Heart right ventricle (tissue), 16 donors: ENCODE measurements around the gene TRMT112. TPM values are rescaled to one million over a fixed set of nuclear protein-coding genes. Genes with fewer than 3 reads are reported as not detected.

Source experiments
- ATAC-seq, 8 donors: fragments of 200-7000 bp; cut with Tn5 transposase; one replicate each; pipeline ENCODE4 v1.9.1; 2020; ENCODE audit warnings: mild to moderate bottlenecking in 8 of 8, moderate library complexity in 8 of 8, moderate number of reproducible peaks in 1 of 8
- DNase-seq, 2 donors: peaks; one replicate each; pipeline ENCODE4 v3.0.0-alpha.2; 2020
- H3K27ac ChIP-seq, 10 donors: fragments of 200-600 bp; sonication (generic) in 2 of 10; one replicate each; pipeline versions ENCODE4 v1.5.0 to v1.8.0; 2020 to 2022; ENCODE audit warnings: mild to moderate bottlenecking in 3 of 10
- H3K27me3 ChIP-seq, 7 donors: fragments of 200-600 bp; one replicate each; pipeline ENCODE4 v1.8.0; 2021 to 2022; ENCODE audit warnings: mild to moderate bottlenecking in 2 of 7
- H3K36me3 ChIP-seq, 9 donors: fragments of 200-600 bp; sonication (generic) in 1 of 9; one replicate each; pipeline versions ENCODE4 v1.5.0 to v1.8.0; 2020 to 2022; ENCODE audit warnings: mild to moderate bottlenecking in 2 of 9
- H3K4me1 ChIP-seq, 9 donors: fragments of 200-600 bp; sonication (generic) in 1 of 9; one replicate each; pipeline versions ENCODE4 v1.5.0 to v1.8.0; 2020 to 2022; ENCODE audit warnings: mild to moderate bottlenecking in 4 of 9
- H3K4me3 ChIP-seq, 10 donors: fragments of 200-600 bp; sonication (generic) in 2 of 10; one replicate each; pipeline versions ENCODE4 v1.5.0 to v1.8.0; 2020 to 2022; ENCODE audit warnings: mild to moderate bottlenecking in 7 of 10, moderate library complexity in 2 of 10
- H3K9me3 ChIP-seq, 11 donors: fragments of 200-600 bp in 10 of 11; sonication (generic) in 2 of 11; one replicate each; pipeline versions ENCODE4 v1.5.0 to v1.8.0; 2013 to 2022; ENCODE audit warnings: mild to moderate bottlenecking in 2 of 11, control low read depth in 1 of 11, moderate library complexity in 1 of 11
- CTCF ChIP-seq, 9 donors: fragments of 200-600 bp; sonication (generic) in 2 of 9; IDR thresholded peaks; one replicate each; pipeline versions ENCODE4 v1.5.0 to v1.8.0; 2021 to 2022; ENCODE audit warnings: antibody characterized with exemption in 9 of 9, mild to moderate bottlenecking in 5 of 9, moderate library complexity in 1 of 9
- WGBS, 2 donors: extraction: QIAGEN DNeasy Blood & Tissue Kit; methylation state at CpG; one replicate each; pipeline ENCODE4 v1.1.7; 2013; ENCODE audit warnings: inconsistent platforms in 1 of 2; 5-methylcytosine and 5-hydroxymethylcytosine counted together
- intact Hi-C, 10 donors: fragments of 100-400 bp; cut with DNase I; formaldehyde crosslinking; loops; one replicate each; pipeline versions ENCODE4 v1.11.1 to v1.14.2; 2022
- polyA plus RNA-seq, 2 donors: library from polyadenylated mRNA; stranded (reverse); fragments of 200-250 nt; gene quantifications; one replicate each; pipeline ENCODE4 v1.2.3, GENCODE V29; 2013
- total RNA-seq, 10 donors: library from RNA; stranded (reverse); fragmentation: NEBNext Ultra II Directional in 3 of 10; extraction: Animal tissue kit (Norgen Biotek cat#: 25700) in 3 of 10; gene quantifications; one replicate each; pipeline versions ENCODE4 v1.2.1 to v1.2.4, GENCODE V29; 2021 to 2023
- donor health status: Arrhythmogenic right ventricular cardiomyopathy.
- donor health status: ischemic (EF 13 %, LVEDD 7.1; RV severe dilation, severe dysfunction).
- donor health status: healthy with polysubstance abuse.
- donor health status: DM: no; HTN: yes; CAD: no.
- donor health status: DM: no; HTN: no; CAD: no.
- donor health status: ischemic (EF 25% LVEDD 6.9; RV normal size, moderate dysfunction).
- donor health status: ischemic (EF 25% LVEDD 5.7; RV mildly dilated, moderate dysfunction).
- donor health status: healthy.
- donor health status: DM: yes; HTN: yes; CAD: no.
- donor health status: Ischemic cardiomyopathy.
- donor health status: ischemic (EF 35%, LVEDD 5.7; RV mildly dilated, moderate dysfunction).
- donor health status: nonischemic (EF 11% LVEDD 7.7; RV severe dilation, severe dysfunction).
- donor health status: DM: yes; HTN: yes; CAD: no.
- donor health status: PGD.
- donor health status: ischemic (EF 29% LVEDD 5.4; RV normal size, mild dysfunction).
- donor health status: nonischemic (EF 23%, LVEDD 6.1; RV moderate dilation, normal function).

TRMT112 gene
- total and polyA plus RNA-seq, 12 donors: 68.7 to 208 (median 92.2) TPM

DNA sequence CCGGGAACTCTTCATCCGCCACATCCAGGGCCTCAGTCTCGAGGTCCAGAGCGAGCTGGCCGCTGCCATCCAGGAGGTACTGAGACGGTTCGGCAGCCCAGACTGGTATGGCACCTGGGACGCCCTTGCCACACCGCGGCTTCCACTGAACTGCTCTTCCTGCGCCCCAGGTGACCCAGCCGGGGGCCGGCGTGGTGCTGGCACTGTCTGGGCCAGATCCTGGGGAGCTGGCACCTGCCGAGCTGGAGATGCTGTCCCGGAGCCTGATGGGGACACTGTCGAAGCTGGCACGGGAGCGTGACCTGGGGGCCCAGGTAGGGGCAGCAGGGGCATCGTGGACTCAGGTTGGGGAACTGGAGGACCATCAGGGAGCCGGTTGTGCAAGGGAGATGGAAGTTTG, 24.1 kb upstream of the TRMT112 start:
- intact Hi-C loops: no loop called here
- ATAC-seq (peak in 1 of 8 donors; percentile 2), DNase-seq (no peak)
- Histone ChIP-seq H3K4me3 (peak overlapping the region in 1 of 10 donors; percentile 56), H3K4me1 (peaks cover 5 to 31% (median 11%) of the 10 kb centered on the region in 9 donors), H3K9me3 (no peaks in the 10 kb centered on the region), H3K36me3 (peaks cover 0 to 22% (median 0%) of the 10 kb centered on the region in 9 donors), H3K27ac (no peak overlapping the region), H3K27me3 (peaks cover 0 to 2% (median 0%) of the 10 kb centered on the region in 7 donors)
- WGBS, 2 donors: 83% methylated on average over 21 of the region's 21 CpGs
- no peak for TF ChIP-seq CTCF (IDR thresholded peaks at IDR 0.05)

- TF ChIP-seq CTCF (IDR thresholded peaks at IDR 0.05): no peak
- peak in 2 of 8 donors; percentile 23 to 33 for ATAC-seq
- intact Hi-C loops: no loop called here
- H3K4me1 ChIP-seq: peaks cover 5 to 31% (median 11%) of the 10 kb centered on the region in 9 donors
- H3K4me3 ChIP-seq: peak overlapping the region in 5 of 10 donors; percentile 10 to 56 (median 19)
- H3K9me3 ChIP-seq: no peaks in the 10 kb centered on the region
- WGBS, 2 donors: 25 to 32% methylated on average over 33 of the region's 33 CpGs
- H3K36me3 ChIP-seq: peaks cover 0 to 22% (median 0%) of the 10 kb centered on the region in 9 donors
- H3K27me3 ChIP-seq: peaks cover 0 to 2% (median 0%) of the 10 kb centered on the region in 7 donors
- DNase-seq: peak in 1 of 2 donors; percentile 61
- peak overlapping the region in 2 of 10 donors; percentile 44 to 85 for H3K27ac ChIP-seq
Observed at GRCh38 chr11:64340671-64341335, 23.4 kb upstream of the TRMT112 start.

DNA sequence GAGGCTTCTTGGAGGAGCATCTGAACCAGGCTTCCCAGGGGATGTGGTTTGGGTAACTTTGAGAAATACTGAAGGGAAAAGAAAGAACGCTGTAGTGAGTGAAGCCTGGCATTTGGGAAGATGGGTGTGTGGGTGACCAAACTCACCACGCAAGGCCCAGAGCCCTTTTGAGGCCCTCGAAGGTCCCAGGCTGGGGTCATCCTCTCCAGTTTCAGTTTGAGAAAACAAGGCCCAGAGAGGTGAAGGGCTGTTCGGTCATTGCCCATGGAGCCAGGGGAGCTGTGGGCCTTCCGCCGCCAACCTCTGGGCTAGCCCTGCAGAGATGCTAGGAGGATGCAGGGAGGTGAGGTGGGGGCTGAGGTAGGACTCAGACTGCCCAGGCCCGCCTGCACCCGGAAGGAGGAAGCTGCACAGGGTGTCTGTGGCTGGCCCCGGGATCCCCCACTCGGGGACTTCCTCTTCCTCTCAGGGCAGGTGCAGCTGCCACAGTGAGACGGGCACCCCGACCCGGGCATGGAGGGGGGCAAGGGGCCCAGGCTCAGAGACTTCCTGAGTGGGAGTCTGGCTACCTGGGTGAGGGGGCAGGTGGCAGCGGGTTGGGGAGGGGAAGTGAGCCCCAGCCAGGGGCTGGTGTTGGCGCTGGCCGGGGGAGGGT, 22.5 kb upstream of the TRMT112 start, which contains the start of gene CCDC88B:
TSS of gene CCDC88B (plus strand) at position 451 of the 655 bp plus-strand sequence. CDS start at position 514, 63 bp downstream.
- WGBS, 2 donors: 74 to 75% methylated on average over 16 of the region's 16 CpGs
- no peaks in the 10 kb centered on the region for H3K9me3 ChIP-seq
- intact Hi-C loops: no loop called here
- H3K27ac ChIP-seq: peak within 1 kb of the TSS in 2 of 10 donors; percentile 44 to 85
- no peak for TF ChIP-seq CTCF (IDR thresholded peaks at IDR 0.05)
- peaks cover 5 to 39% (median 12%) of the 10 kb centered on the region in 9 donors for H3K4me1 ChIP-seq
- H3K4me3 ChIP-seq: peak within 1 kb of the TSS in 5 of 10 donors; percentile 10 to 56 (median 19)
- H3K36me3 ChIP-seq: peaks cover 0 to 18% (median 0%) of the 10 kb centered on the region in 9 donors
- peaks cover 0 to 2% (median 0%) of the 10 kb centered on the region in 7 donors for H3K27me3 ChIP-seq
- ATAC-seq: peak in 5 of 8 donors; percentile 15 to 53 (median 28)
- DNase-seq: peak; percentile 47 to 65

- peak overlapping the region in 1 of 10 donors; percentile 56 for H3K4me3 ChIP-seq
- H3K27ac ChIP-seq: peak overlapping the region in 2 of 10 donors; percentile 44 to 85
Observed at GRCh38 chr11:64339286-64339685, 21.9 kb upstream of the TRMT112 start.

More at GRCh38 chr11:64339286-64339685, 21.9 kb upstream of the TRMT112 start:
- ATAC-seq: no peak
- no peak for TF ChIP-seq CTCF (IDR thresholded peaks at IDR 0.05)
- DNase-seq: no peak
- Histone ChIP-seq H3K27me3 (peaks cover 0 to 2% (median 0%) of the 10 kb centered on the region in 7 donors), H3K4me1 (peaks cover 5 to 42% (median 12%) of the 10 kb centered on the region in 9 donors), H3K36me3 (peaks cover 0 to 12% (median 0%) of the 10 kb centered on the region in 9 donors), H3K9me3 (no peaks in the 10 kb centered on the region)
- 67 to 77% methylated on average over 4 of the region's 4 CpGs for WGBS, 2 donors
- intact Hi-C loops: no loop called here
